H9 (cell line): ENCODE measurements around the gene MGLL. TPM values are rescaled to one million over a fixed set of nuclear protein-coding genes. Genes with fewer than 3 reads are reported as not detected.

Source experiments
- DNase-seq: peaks from one replicate; pipeline ENCODE4 v3.0.0-alpha.2; 2017
- H2AFZ ChIP-seq: one replicate; pipeline ENCODE4 v1.6.1; 2013; ENCODE audit warnings: mild to moderate bottlenecking, low read length, control low read depth, moderate library complexity
- H2AK5ac ChIP-seq: 2 replicates; pipeline ENCODE4 v1.6.1; 2013; ENCODE audit warnings: low read length, control low read depth, mixed read lengths; ENCODE audit not compliant: insufficient read length
- H2BK120ac ChIP-seq: one replicate; pipeline ENCODE4 v1.6.1; 2013; ENCODE audit warnings: low read depth, mild to moderate bottlenecking, low read length, control low read depth, inconsistent platforms; ENCODE audit not compliant: poor library complexity, severe bottlenecking
- H2BK12ac ChIP-seq: 2 replicates; pipeline ENCODE4 v1.6.1; 2013; ENCODE audit warnings: low read length, control low read depth, mixed read lengths, low read depth; ENCODE audit not compliant: insufficient read length
- H2BK15ac ChIP-seq: 2 replicates; pipeline ENCODE4 v1.6.1; 2013; ENCODE audit warnings: low read depth, low read length, control low read depth
- H2BK20ac ChIP-seq: one replicate; pipeline ENCODE4 v1.6.1; 2013; ENCODE audit warnings: low read depth, mild to moderate bottlenecking, low read length, control low read depth, inconsistent platforms; ENCODE audit not compliant: poor library complexity, severe bottlenecking
- H2BK5ac ChIP-seq: 2 replicates; pipeline ENCODE4 v1.6.1; 2013; ENCODE audit warnings: low read length, control low read depth, mixed read lengths; ENCODE audit not compliant: insufficient read length
- H3K14ac ChIP-seq: 2 replicates; pipeline ENCODE4 v1.6.1; 2013; ENCODE audit warnings: low read length, control low read depth; ENCODE audit not compliant: insufficient read depth
- H3K18ac ChIP-seq: 2 replicates; pipeline ENCODE4 v1.6.1; 2013; ENCODE audit warnings: low read depth, mild to moderate bottlenecking, mixed read lengths, low read length, control low read depth; ENCODE audit not compliant: insufficient read length
- H3K23ac ChIP-seq: 2 replicates; pipeline ENCODE4 v1.6.1; 2013; ENCODE audit warnings: low read length, control low read depth, mixed read lengths, low read depth; ENCODE audit not compliant: insufficient read length
- H3K23me2 ChIP-seq: 2 replicates; pipeline ENCODE4 v1.6.1; 2013; ENCODE audit warnings: low read depth, mild to moderate bottlenecking, mixed read lengths, low read length, control low read depth; ENCODE audit not compliant: insufficient read length, poor library complexity, severe bottlenecking
- H3K27ac ChIP-seq: 2 replicates; pipeline ENCODE4 v1.5.1; 2013; ENCODE audit warnings: low read length, control low read depth, mixed read lengths, low read depth; ENCODE audit not compliant: insufficient read length
- H3K27me3 ChIP-seq: 2 replicates; pipeline ENCODE4 v1.6.1; 2013; ENCODE audit warnings: low read length, control low read depth, inconsistent platforms; ENCODE audit not compliant: insufficient read depth
- H3K4ac ChIP-seq: 2 replicates; pipeline ENCODE4 v1.6.1; 2013; ENCODE audit warnings: low read depth, mild to moderate bottlenecking, control low read depth, inconsistent platforms, low read length, moderate library complexity
- H3K4me1 ChIP-seq: 2 replicates; pipeline ENCODE4 v1.6.1; 2013; ENCODE audit warnings: low read length, control low read depth, inconsistent platforms; ENCODE audit not compliant: insufficient read depth
- H3K4me2 ChIP-seq: 2 replicates; pipeline ENCODE4 v1.6.1; 2013; ENCODE audit warnings: low read length, control low read depth, mixed read lengths; ENCODE audit not compliant: insufficient read length, insufficient read depth
- H3K56ac ChIP-seq: 2 replicates; pipeline ENCODE4 v1.6.1; 2013; ENCODE audit warnings: low read depth, mild to moderate bottlenecking, mixed read lengths, low read length, control low read depth; ENCODE audit not compliant: insufficient read length
- H3K79me1 ChIP-seq: 2 replicates; pipeline ENCODE4 v1.6.1; 2013; ENCODE audit warnings: low read depth, mild to moderate bottlenecking, moderate library complexity, low read length, control low read depth, inconsistent platforms; ENCODE audit not compliant: insufficient read depth, poor library complexity, severe bottlenecking
- H3K79me2 ChIP-seq: 2 replicates; pipeline ENCODE4 v1.6.1; 2013; ENCODE audit warnings: low read length, control low read depth, inconsistent platforms; ENCODE audit not compliant: insufficient read depth
- H3K9ac ChIP-seq: 2 replicates; pipeline ENCODE4 v1.6.1; 2013; ENCODE audit warnings: low read length, control low read depth, mixed read lengths; ENCODE audit not compliant: insufficient read length; ENCODE audit errors: extremely low read depth
- H3K9me3 ChIP-seq: one replicate; pipeline ENCODE4 v1.6.1; 2013; ENCODE audit warnings: low read depth, low read length, inconsistent platforms; ENCODE audit not compliant: control insufficient read depth
- H3T11ph ChIP-seq: one replicate; pipeline ENCODE4 v1.6.1; 2013; ENCODE audit warnings: mild to moderate bottlenecking, low read length, control low read depth, inconsistent platforms
- H4K20me1 ChIP-seq: one replicate; pipeline ENCODE4 v1.6.1; 2013; ENCODE audit not compliant: control insufficient read depth, insufficient read length, insufficient read depth
- H4K5ac ChIP-seq: 2 replicates; pipeline ENCODE4 v1.6.1; 2013; ENCODE audit warnings: low read depth, mild to moderate bottlenecking, mixed read lengths, low read length, control low read depth; ENCODE audit not compliant: insufficient read length
- H4K8ac ChIP-seq: replicated peaks from 2 replicates; pipeline ENCODE4 v1.6.1; 2013; ENCODE audit warnings: low read length, control low read depth, mixed read lengths, low read depth; ENCODE audit not compliant: insufficient read length
- H4K91ac ChIP-seq: 2 replicates; pipeline ENCODE4 v1.6.1; 2013; ENCODE audit warnings: low read depth, mild to moderate bottlenecking, moderate library complexity, mixed read lengths, low read length, control low read depth; ENCODE audit not compliant: insufficient read length
- H3K27ac Mint-ChIP-seq, 3 experiments: 2 replicates in 2 of 3; 3 replicates in 1 of 3; pipeline ENCODE4 v1.8.0; 2020 to 2021; ENCODE audit warnings: mixed read lengths in 3 of 3, mild to moderate bottlenecking in 1 of 3, moderate library complexity in 1 of 3
- H3K27me3 Mint-ChIP-seq: 2 replicates; pipeline ENCODE4 v1.8.0; 2021; ENCODE audit warnings: low read depth, mild to moderate bottlenecking, moderate library complexity, mixed read lengths
- H3K36me3 Mint-ChIP-seq, 3 experiments: 2 replicates in 2 of 3; 3 replicates in 1 of 3; pipeline ENCODE4 v1.8.0; 2020 to 2021; ENCODE audit warnings: low read depth in 3 of 3, mixed read lengths in 3 of 3; ENCODE audit not compliant: insufficient read depth in 1 of 3
- H3K4me1 Mint-ChIP-seq, 2 experiments: 2 replicates each; pipeline ENCODE4 v1.8.0; 2020; ENCODE audit warnings: mixed read lengths in 2 of 2
- H3K4me3 Mint-ChIP-seq, 2 experiments: 2 replicates in 1 of 2; 3 replicates in 1 of 2; pipeline ENCODE4 v1.8.0; 2020 to 2021; ENCODE audit warnings: mild to moderate bottlenecking in 2 of 2, mixed read lengths in 2 of 2, moderate library complexity in 1 of 2
- H3K9me3 Mint-ChIP-seq, 2 experiments: 2 replicates in 1 of 2; 3 replicates in 1 of 2; pipeline ENCODE4 v1.8.0; 2020; ENCODE audit warnings: mild to moderate bottlenecking in 2 of 2, mixed read lengths in 2 of 2, moderate library complexity in 1 of 2
- CTCF ChIP-seq: fragments of 200-600 bp; sonication (generic); conservative IDR thresholded peaks from 3 replicates; pipeline ENCODE4 v1.8.0; 2021; ENCODE audit warnings: antibody characterized with exemption, mild to moderate bottlenecking
- WGBS: extraction: QIAGEN DNeasy Blood & Tissue Kit; methylation state at CpG from one replicate; pipeline ENCODE4 v1.1.7; 2013; ENCODE audit warnings: missing lambda C conversion rate, low lambda C conversion rate, mixed read lengths; ENCODE audit not compliant: insufficient read length; ENCODE audit errors: extremely low coverage; 5-methylcytosine and 5-hydroxymethylcytosine counted together
- total RNA-seq: library from RNA; stranded (reverse); gene quantifications from 2 replicates; pipeline ENCODE4 v1.2.1, GENCODE V29; 2021

Gene MGLL
- total RNA-seq, 1 experiment from 2014 or later, result 0.11 TPM

GRCh38 chr3:127734754-127735473 lies 87.4 kb downstream of the MGLL start:
- no peaks in the 10 kb centered on the region for H3K79me2 ChIP-seq
- Mint-ChIP-seq H3K4me3 (no peak overlapping the region), H3K9me3 (no peaks in the 10 kb centered on the region; a peak in 1 of 5 replicates), H3K4me1 (peaks cover 45 to 51% of the 10 kb centered on the region in 2 experiments), H3K36me3 (0 out of 7 replicates have a peak, but pooled peaks cover 0 to 1% (median 0%) of the 10 kb centered on the region in 3 experiments), H3K27me3 (peaks cover 48% of the 10 kb centered on the region), H3K27ac (no peak overlapping the region)
- peaks cover 5% of the 10 kb centered on the region; the same call in 1 of the 2 replicates for H3K4me1 ChIP-seq
- H3K23ac ChIP-seq, result no peak overlapping the region
- H3T11ph ChIP-seq, result no peak overlapping the region
- no peak overlapping the region for H2BK15ac ChIP-seq
- no peak overlapping the region for H3K27ac ChIP-seq
- no peak overlapping the region for H3K56ac ChIP-seq
- no peak overlapping the region for H2BK12ac ChIP-seq
- H3K9me3 ChIP-seq, result no peaks in the 10 kb centered on the region
- no peak for TF ChIP-seq CTCF
- DNase-seq, result no peak
- no peak overlapping the region for H2BK20ac ChIP-seq
- no peak overlapping the region for H3K4ac ChIP-seq
- H3K23me2 ChIP-seq, result no peaks in the 10 kb centered on the region
- no peak overlapping the region for H3K18ac ChIP-seq
- no peak overlapping the region for H4K8ac ChIP-seq
- H3K79me1 ChIP-seq, result no peaks in the 10 kb centered on the region
- no peak overlapping the region for H3K4me2 ChIP-seq
- H4K20me1 ChIP-seq, result no peaks in the 10 kb centered on the region
- H3K27me3 ChIP-seq, result no peaks in the 10 kb centered on the region
- WGBS, result no CpG with 5 or more reads among the region's 8 CpGs
- H4K5ac ChIP-seq, result no peak overlapping the region
- no peak overlapping the region for H4K91ac ChIP-seq
- no peak overlapping the region for H3K9ac ChIP-seq
- no peak overlapping the region for H2BK5ac ChIP-seq
- no peak overlapping the region for H2AFZ ChIP-seq
- no peak overlapping the region for H2AK5ac ChIP-seq
- no peak overlapping the region for H3K14ac ChIP-seq
- no peak overlapping the region for H2BK120ac ChIP-seq
